ENCODE measurements around the gene SKI.

SKI gene

DNA sequence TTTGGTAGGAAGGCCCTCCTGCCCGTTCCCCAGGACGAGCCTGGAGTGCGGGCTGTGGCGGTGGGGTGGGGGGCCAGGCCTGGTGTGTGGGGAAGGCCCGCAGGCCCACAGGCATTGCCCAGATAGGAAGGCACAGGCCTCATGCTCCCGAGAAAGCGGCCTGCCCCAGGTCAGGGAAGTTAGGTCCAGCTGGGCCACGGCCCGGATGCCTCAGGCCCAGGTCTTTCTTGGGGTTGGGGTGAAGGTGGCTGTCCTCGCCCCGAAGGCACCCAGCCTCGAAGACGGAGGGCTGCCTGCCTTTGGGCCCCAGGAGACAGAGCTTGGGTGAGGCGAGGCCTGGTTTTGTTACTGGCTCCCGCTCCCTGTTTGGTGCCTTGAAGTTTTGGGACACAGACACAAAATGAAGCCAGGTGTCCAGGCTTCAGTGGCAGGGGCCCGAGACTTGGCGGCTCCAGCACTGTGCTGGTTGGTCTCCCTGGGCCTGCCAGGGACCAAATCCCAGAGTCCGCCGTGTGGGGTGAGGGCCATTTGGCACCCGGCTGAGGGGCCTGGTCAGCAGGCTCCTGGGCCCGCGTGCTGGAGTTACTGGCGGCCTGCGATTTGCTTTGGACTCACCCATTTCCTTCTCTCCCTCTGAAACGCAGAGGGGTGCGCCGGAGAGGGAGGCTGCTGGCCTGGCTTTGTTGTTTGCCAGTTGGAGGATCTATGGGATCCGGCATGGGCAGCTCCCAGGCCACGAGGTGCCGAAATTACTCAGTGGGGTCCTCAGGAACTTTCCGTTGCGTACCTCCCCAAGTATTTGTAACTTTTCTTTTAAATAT, 2.0 kb downstream of the SKI start:
- DNase-seq (ENCODE audit: low spot score) = no peak

DNA sequence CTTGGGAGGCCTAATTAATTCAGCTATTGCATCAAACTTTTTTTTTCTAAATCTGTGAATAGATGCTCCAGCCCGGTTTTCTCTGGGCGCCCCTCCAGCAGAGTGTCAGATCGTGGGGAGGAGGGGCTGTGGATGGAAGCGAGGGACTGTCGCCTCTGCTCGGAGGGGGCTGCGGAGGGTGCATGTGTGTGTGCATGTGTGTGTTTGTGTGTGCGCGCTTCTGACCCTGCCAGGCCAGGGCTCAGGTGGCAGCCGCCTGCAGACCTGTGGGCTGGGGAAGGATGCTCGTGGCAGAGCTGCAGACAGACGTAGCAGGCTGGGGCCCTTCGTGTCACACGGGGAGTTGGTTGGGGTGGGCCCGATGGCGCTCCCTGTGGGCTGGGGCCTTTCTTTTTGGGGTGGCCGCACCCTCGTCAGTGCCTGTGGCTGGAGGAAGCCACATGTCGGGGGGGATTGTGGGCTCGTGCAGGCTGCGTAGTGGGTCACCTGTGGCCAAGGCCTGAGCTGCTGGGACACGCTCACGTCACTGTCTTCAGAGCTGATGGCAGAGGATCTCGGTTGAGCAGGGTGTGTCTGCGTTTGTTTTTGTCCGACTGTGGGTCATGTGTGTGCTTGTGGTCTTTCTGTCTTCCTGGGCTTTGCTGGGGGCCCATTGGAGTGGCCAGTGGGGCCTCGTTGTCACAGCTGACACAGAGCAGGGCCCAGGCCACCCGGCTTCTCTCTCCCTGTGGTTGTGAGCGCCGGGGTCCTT, 2.8 kb downstream of the SKI start:
- DNase-seq (ENCODE audit: low spot score) = no peak

DNA sequence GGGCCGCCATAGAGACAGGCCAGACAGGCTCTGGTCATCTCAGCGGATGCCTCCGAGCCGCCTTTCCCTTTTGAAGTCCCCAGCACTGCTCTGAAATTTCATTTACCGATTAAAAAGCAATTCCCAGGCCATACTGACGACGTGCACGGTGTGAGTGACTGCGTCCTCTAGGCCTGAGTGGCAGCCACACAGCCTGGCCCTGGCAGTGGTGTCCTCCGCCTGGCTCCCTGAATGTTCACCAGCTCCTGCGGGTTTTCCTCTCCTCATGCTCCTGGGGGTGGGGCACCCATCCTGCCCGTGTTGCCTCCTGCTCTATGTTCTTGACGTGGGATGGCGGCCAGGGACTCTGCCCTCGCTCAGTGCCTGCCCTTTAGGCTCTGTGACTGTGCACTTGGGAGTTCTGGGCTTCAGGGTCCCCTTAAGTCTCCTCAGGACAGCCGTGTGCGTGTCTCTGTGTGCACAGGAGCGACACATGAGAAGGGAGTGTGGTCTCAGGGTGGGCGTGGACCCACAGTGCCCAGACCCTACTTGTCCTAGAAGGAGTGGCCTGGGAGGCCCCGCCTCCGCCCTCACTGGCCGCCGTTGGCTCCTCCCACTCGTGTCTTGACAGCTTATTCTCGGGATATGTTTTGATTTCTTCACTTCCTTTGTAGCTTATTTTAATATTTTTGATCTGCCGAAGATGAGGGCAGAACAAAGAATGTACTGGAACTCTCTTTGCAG, 3.6 kb downstream of the SKI start:
- DNase-seq (ENCODE audit: low spot score) = peak; percentile 75

DNA sequence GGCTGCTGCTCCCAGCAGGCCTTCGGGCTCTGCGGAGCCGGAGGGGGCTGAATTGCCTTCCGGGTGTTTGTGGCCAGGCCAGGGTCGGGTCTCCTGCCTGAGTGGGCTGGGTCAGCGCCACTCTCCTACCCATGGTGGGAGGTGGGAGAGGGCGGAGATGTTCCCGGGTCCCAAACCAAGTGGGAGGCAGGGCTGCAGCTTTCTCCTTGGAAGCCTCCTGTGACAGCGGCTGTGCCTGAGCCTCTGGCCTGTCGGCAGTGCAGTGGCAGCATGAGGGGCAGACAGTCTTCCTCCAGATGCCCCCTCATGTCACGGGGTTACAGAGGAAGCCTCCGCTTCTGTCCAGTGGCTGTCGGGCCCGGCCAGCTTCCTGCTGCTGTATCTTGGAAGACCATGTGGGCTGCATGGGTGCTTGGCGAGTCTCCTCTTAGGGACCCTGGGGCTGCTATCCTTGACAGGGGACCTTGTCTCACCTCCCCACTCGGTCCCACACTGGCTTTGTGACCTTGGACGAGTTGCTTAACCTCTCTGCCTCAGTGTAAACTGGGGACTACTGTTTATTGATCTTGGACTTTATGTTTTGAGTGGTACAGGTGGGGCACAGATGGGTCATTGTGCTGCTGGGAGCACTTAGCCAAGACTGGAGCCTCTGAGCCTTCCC, 4.3 kb downstream of the SKI start:
- no peak for DNase-seq (ENCODE audit: low spot score)

DNA sequence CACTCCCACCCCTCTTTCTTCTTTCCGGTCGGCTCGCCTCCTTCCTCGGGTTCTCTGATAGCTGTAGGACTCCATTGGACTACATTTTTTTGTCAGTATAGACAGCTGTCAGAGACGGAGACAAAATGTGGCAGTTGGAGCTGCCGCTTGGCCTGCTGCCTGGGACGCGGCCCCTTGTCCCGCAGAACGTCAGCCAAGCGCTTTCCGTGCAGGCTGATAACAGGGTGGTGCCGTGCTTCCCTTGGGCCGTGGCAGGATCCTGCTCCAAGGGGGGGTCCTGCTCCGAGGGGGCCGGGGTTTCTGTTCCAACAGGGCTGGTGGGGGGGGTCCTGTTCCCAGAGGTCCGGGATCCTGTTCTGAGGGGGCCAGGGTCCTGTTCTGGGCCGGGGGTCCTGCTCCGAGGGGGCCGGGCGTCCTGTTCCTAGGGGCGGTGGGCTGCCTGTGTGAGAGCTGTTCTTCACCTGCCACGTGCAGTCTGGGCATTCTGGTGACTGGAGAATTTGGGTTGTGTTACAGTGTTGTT, 4.9 kb downstream of the SKI start:
- no peak for DNase-seq (ENCODE audit: low spot score)

DNA sequence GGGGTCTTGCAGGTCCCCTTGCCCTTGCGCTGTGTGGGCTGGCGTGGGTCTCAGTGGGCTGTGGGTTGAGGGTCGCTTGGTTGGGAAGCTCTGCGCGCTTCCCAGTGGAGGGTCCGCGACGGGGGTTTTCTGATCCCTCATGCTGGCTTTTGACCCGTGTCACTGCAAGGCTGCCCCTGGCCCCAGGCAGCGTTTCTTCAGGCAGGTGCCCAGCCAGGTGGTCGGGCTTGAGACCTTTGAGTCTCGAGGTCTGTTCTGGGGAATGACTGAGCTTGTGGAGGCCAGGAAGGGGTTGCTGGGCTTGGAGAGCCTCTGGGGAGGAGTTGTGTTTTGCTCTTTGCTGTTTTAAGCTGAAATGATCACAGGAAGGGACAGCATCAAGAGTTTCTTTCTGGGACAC, 5.3 kb downstream of the SKI start:
- DNase-seq (ENCODE audit: low spot score) = no peak

DNA sequence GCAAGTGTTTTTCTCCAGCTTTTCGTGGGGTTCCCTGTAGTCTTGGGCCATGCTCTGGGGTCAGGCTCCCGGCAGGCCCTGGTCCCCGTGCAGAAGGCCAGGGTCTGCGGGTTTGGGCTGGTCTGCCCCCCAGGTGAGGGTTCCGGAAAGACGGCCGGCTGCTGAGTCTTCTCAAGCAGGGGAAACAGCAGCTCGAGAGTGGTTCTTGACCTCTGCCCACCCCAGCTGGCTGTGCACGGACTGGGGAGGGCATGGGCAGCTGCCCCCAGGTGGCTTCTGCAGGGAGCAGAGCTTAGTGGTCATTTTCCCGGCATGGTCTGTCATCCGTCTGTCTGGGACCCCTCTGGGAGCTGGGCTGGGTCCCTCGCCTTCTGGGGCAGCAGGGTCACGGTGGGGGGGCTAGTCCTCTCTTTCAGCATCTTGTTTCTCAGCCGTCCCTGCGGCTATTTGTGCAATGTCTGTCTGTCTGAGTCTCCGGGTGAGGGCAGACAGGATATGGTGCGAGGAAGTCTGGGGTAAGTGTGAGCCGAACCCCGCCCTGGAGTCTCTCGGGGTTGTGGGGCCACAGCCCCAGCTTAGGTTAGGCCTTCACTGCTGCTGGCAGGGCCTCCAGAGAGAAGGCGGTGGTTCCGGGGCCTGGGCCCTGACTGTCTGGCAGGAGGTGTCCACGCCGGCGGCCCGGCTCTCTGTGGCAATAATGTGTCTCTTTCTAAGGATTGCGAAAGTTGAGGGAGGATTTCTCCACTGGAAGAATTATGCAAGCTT, 6.1 kb downstream of the SKI start:
- no peak for DNase-seq (ENCODE audit: low spot score)

DNA sequence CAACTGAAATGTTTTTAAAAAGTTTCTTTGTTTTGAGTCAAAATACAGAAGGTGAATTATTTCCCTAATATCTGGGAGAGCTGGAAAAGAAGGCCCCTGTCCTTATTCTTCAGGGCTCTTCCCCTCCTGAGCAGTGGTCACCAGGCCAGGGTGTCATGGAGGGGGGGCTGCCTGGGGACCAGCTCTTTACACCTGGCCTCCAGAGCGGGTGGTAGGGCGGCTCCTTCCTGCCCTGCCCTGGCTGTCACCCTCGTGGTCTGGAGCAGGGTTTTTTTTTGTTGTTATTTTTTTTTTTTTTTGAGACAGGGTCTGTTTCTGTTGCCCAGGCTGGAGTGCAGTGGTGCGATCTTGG, 6.6 kb downstream of the SKI start:
- DNase-seq (ENCODE audit: low spot score) = no peak

DNA sequence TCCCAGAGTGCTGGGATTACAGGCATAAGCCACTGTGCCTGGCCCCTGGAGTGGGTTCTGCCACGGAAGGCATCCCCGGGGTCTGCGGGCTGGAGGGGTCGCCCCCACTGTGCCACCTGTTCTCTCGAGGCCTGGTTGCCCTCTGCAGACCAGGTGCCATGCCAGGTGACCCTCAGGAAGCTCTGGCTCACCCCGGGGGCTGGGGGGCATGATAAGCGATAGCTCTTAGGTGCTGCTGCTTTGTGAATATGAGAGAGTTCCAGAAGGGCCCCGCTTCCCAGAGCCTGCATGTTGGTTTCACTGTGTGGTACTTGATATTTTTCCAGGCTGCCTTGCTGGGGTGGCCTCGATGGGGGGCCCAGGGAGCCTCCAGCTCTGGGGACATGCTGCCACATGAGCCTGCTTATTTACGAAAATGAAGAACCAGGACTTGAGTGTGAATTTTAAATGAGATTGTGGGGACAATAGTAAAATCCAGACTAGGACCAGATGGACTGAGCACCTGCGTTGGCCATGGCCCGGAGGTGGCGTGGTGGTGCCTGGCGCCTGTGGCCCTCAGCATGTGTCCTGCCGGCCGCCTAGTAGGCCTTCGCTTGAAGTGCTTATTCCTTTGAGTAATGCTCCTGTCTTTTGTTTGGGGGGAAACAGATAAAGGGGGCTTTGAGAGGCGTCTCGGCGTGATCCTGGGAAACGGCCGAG, 7.3 kb downstream of the SKI start:
- DNase-seq (ENCODE audit: low spot score) = no peak

DNA sequence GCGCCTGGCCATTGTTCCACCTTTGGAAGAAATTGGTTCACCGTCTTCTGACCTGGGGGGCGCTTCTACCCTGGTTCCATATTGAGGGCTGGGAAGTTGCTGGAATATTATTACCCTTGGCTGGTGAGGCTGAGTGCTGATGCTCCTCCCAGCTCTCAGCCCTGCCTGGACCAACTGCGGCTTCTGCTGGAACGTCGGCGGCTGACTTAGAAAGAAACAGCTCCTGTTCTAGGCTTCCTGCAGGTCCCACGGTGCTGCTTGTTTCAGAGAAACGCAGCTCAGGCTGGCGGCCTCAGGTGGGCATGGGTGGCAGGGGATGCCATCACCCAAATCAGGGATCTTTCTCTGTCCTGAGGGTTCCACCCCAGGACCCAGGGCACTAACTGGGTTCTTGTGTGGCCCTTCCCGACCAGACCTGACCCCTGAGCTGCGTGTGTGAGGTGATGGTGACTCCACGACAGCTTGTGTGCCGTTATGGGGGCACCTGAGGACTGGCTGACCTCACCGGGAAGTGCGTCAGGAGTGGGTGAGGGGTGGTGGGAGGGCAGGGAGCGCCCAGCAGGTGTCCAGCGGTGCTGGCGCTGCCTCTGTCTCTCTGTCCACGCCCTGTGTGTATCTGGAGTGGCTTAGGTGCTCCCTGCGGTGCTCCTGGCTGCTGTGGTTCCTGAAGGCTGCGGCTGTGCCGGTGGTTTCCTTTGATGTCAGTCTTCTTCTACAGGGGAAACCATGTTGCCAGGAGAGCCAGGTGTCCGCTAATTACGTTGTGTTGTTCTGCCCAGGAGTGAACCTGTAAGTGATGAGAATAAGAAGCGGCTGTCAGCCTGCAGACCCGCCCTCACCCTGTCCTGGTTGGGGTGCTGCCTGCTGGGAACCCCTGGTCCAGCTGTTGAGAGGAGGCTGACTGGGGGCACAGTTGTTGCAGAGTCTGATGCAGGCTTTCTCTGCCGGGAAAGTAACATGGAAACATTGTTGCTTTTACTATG, 8.9 kb downstream of the SKI start:
- no peak for DNase-seq (ENCODE audit: low spot score)

DNA sequence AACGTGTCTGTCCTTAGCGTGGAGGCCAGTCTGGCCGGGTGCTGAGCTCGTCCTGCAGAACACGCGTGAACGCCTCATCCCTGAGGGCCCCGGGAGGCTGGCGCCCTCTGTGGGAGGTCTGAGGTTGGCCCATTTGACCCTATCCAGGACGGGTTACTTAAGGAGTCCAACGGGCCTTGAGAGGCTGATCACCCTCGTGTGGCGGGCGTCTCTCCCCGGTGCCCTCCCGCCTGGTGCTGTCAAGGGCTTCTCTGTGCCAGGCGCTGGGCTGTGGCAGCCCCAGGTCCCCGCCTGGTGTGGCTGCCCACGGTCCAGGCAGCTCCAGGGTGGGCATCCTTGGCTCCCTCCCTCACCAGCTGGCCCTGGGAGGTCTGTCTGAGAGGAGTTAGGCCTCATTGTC, 9.7 kb downstream of the SKI start:
- DNase-seq (ENCODE audit: low spot score) = no peak

DNA sequence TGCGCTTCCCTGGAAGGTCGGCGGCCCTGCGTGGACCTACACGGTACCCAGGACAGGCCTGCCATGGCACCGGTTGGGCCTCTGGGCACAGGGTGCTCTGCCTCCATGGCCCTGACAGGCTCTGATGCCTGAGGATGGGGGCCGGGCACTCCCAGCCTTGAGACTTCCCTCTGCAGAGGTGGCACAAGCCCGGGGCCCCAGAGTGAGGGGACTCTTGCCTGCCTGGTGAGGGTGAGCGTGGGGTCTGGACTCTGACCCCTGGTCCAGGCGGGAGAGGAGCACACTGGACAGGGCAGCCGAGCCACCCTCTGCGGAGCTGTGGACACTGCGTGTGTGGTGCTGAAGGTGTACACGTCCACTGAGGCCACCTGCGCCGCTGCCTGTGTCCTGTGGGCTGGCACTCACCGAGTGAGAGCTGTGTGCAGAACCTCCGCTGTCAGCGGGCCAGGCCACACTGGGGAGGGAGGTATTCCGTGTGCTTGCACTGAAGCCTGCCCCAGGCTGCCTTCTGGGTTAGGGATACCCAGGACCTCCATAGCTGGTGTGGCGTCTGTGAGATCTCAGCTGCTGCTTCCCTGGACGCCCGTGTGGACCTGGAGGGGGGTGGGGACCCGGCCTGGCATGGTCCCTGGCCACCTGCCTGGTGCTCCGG, 10.4 kb downstream of the SKI start:
- no peak for DNase-seq (ENCODE audit: low spot score)

DNA sequence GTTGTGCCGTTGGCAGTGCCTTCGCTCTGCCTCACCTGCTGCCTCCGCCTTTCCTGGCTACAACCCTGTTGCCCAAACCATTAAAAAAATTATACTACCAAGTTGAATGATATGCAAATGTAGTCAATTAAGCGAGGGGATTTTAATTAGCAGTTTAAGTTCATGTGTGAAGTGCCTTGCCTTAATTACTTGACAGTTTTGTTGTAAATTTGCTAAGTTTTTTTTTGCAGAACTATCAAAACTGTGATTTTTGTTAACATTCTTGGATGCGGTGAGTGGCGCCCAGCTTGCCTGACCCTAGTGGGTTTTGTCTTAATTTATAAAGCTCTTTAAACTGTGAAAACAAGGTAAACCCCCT, 10.9 kb downstream of the SKI start:
- no peak for DNase-seq (ENCODE audit: low spot score)

DNA sequence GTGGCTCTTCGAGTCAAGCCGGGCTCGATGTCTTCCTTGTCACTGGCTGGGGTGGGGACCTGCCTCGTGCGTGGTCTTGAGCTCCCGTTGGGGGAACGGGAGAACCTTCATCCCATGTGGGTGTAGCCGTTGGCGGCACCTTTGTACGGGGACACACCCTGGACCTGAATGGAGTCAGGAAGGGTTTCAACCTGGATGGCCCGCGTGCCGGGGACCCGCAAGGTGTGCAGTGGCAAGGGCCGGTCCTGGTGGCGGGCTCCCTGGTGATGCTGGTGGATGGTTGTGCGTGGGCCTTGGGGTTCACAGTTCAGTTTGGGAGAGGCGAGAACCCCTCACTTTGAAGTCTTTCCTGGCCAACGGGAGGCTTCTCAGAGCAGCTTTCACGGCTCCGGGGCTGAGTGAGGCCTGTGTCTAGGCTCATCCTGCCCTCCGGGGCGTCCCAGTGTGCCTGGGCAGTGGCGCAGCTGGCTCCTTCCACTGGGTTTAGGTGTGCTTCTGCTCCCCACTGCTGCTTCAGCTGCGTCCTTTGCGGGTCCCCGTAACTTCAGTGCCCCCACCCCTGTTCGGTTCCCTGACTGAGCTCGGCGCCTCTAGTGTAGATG, 11.4 kb downstream of the SKI start:
- no peak for DNase-seq (ENCODE audit: low spot score)

DNA sequence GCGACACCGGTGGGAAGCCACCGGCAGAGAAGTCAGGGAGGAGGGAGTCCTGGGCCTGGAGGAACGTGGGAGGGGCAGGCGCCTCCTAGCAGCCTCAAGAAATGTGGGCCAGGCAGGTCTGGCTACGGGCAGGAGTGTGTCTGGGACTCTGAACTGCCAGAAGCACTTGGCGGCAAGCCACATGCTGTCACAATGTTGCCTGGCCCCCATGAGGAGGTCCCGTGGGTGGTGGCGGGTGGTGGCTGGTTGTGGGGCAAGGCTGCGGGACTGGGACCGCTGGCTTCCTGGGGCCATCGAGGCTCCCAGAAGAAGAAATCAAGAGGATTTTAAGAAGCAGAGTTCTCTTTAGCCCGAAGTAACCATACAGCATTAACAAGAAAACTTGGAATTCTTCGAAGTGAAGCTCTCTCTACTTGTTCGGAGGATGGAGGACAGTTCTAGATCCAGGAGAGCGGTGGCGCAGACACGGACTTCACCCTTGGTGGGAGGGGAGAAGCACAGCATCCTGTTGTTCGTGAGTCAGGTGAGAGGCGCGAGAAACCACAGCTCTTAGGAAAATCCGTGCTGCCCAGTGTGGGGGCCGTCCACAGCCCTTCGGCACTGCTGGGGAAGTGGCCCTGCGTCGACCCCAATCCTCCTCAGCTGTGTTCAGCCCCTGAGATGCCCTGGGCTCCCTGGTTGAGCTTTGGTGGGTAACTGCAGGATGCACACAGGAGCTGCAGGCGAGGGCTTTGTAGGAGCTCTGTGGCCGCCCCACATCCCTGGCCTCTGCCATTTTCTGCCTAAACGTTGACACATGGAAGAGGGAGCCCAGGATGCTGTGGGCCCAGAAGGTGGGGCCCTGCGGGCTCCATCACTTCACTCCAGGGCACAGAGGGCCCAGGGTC, 12.4 kb downstream of the SKI start:
- peak; percentile 29 for DNase-seq (ENCODE audit: low spot score)

DNA sequence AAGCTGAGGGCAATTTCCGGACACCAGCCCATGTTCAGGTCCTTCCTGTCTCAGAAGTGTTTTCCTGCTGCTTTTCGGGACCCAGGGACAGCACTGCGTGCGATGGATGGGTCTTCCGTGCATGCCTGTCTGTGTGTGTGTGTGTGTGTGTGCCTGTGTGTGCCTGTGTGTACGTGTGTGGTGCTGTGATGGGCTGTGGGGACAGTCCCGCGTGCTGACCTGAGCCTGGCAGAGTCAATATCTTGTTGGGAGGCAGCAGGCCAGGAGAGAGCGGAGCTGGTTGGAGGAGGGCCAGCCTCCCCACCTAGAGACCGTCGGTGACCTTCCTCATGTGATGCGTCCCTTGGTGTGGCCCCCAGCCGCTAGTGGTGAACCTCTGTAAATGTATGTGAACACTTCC, 13.7 kb downstream of the SKI start:
- no peak for DNase-seq (ENCODE audit: low spot score)

All from SK-N-DZ (cell line).